HepG2 (cell line): ENCODE results near the gene IZUMO2. TPM values are rescaled to one million over a fixed set of nuclear protein-coding genes. Genes with fewer than 3 reads are reported as not detected.

ENCODE experiments used
- AFF4 ChIP-seq: sonication (generic); formaldehyde crosslinking; IDR thresholded peaks from 2 replicates; pipeline ENCODE4 v1.4.0; 2020; ENCODE audit warnings: missing genetic modification reagents
- ARID2 ChIP-seq: sonication (generic); formaldehyde crosslinking; IDR thresholded peaks from 2 replicates; pipeline ENCODE4 v1.8.1; 2022; ENCODE audit warnings: mild to moderate bottlenecking, missing genetic modification reagents, borderline replicate concordance
- ETV5 ChIP-seq: IDR thresholded peaks from 2 replicates; pipeline ENCODE4 v1.6.1; 2018; ENCODE audit warnings: missing biosample characterization, missing genetic modification reagents, inconsistent platforms, borderline replicate concordance
- FOSL2 ChIP-seq: sonication (generic); formaldehyde crosslinking; IDR thresholded peaks from 2 replicates; pipeline ENCODE4 v1.4.0; 2020; ENCODE audit warnings: missing genetic modification reagents
- HIVEP1 ChIP-seq: sonication (generic); formaldehyde crosslinking; IDR thresholded peaks from 2 replicates; pipeline ENCODE4 v1.4.0; 2020; ENCODE audit warnings: mild to moderate bottlenecking, missing genetic modification reagents
- NFKB2 ChIP-seq: sonication (generic); formaldehyde crosslinking; IDR thresholded peaks from 2 replicates; pipeline ENCODE4 v1.4.0; 2020; ENCODE audit warnings: missing genetic modification reagents, borderline replicate concordance
- NR1H2 ChIP-seq: sonication (generic); formaldehyde crosslinking; IDR thresholded peaks from 2 replicates; pipeline ENCODE4 v1.8.1; 2022; ENCODE audit warnings: low read depth, missing genetic modification reagents, borderline replicate concordance
- NR2F2 ChIP-seq: IDR thresholded peaks from 2 replicates; pipeline ENCODE4 v1.6.1; 2012; ENCODE audit warnings: low read depth, inconsistent platforms, borderline replicate concordance
- PHF5A ChIP-seq: IDR thresholded peaks from one replicate; pipeline ENCODE4 v1.6.1; 2018; ENCODE audit warnings: low read depth, missing genetic modification reagents; ENCODE audit not compliant: unreplicated experiment
- RARA ChIP-seq: IDR thresholded peaks from 2 replicates; pipeline ENCODE4 v1.6.1; 2016; ENCODE audit warnings: missing genetic modification reagents, missing compliant biosample characterization
- ZBTB43 ChIP-seq: sonication (generic); formaldehyde crosslinking; conservative IDR thresholded peaks from 2 replicates; pipeline ENCODE4 v1.4.0; 2020; ENCODE audit warnings: missing genetic modification reagents
- ZNF552 ChIP-seq: sonication (generic); formaldehyde crosslinking; IDR thresholded peaks from 2 replicates; pipeline ENCODE4 v1.9.0; 2022; ENCODE audit warnings: missing genetic modification reagents, mild to moderate bottlenecking, borderline replicate concordance
- ZNF558 ChIP-seq: sonication (generic); formaldehyde crosslinking; IDR thresholded peaks from 2 replicates; pipeline ENCODE4 v1.9.0; 2022; ENCODE audit warnings: mild to moderate bottlenecking, missing genetic modification reagents, borderline replicate concordance
- ZNF609 ChIP-seq: sonication (generic); formaldehyde crosslinking; IDR thresholded peaks from 2 replicates; pipeline ENCODE4 v1.4.0; 2020; ENCODE audit warnings: mild to moderate bottlenecking, missing genetic modification reagents, borderline replicate concordance
- ZNF652 ChIP-seq: IDR thresholded peaks from 2 replicates; pipeline ENCODE4 v1.6.1; 2016; ENCODE audit warnings: low read depth, borderline replicate concordance
- ZNF710 ChIP-seq: sonication (generic); formaldehyde crosslinking; IDR thresholded peaks from 2 replicates; pipeline ENCODE4 v1.5.0; 2020; ENCODE audit warnings: mild to moderate bottlenecking, missing genetic modification reagents, borderline replicate concordance
- polyA plus RNA-seq, 8 experiments: library from polyadenylated mRNA; depleted of rRNA in 3 of 8; stranded (reverse) in 7 of 8; unstranded in 1 of 8; fragments of >200 nt; fragmentation: Illumina TruSeq in 4 of 8; extraction: Trizol in 4 of 8; gene quantifications; 2 replicates each; pipeline versions ENCODE4 v1.2.1 to v1.2.3, GENCODE V29; 2011 to 2016; ENCODE audit warnings: low read depth in 4 of 8, missing spikeins in 1 of 8, mixed read lengths in 1 of 8; ENCODE audit not compliant: insufficient read depth in 1 of 8
- total RNA-seq, 5 experiments: library from RNA; depleted of rRNA; stranded (reverse); fragments of >200 nt; fragmentation: Illumina TruSeq; extraction: Trizol; gene quantifications; 2 replicates each; pipeline ENCODE4 v1.2.3, GENCODE V29; 2016; ENCODE audit warnings: low read depth in 1 of 5

IZUMO2 gene
- total and polyA plus RNA-seq, 2 of the 13 experiments (the other 11 are each of a cell fraction or from before 2014, with no cell fraction given), result not detected

GRCh38 chr19:50204811-50205675, 42.0 kb upstream of the IZUMO2 start (continued):
- TF ChIP-seq ZNF710, result no peak
- TF ChIP-seq ZBTB43, result no peak
- no peak for TF ChIP-seq ETV5
- TF ChIP-seq RARA (CRISPR knock-in tag), result peak; percentile 7; the same call in 1 of the 2 replicates
- 0 out of 2 replicates have a peak, but pooled peaks have one; percentile 29 for TF ChIP-seq FOSL2 (CRISPR knock-in tag)
- TF ChIP-seq ZNF652 (CRISPR knock-in tag), result no peak
- TF ChIP-seq NR1H2 (CRISPR knock-in tag), result no peak
- TF ChIP-seq ZNF552 (CRISPR knock-in tag), result no peak
- TF ChIP-seq ZNF609 (CRISPR knock-in tag), result peak; percentile 25; the same call in 1 of the 2 replicates
- no peak for TF ChIP-seq NR2F2
- TF ChIP-seq ZNF558 (CRISPR knock-in tag), result no peak
- no peak for TF ChIP-seq AFF4 (CRISPR knock-in tag)
- no peak for TF ChIP-seq HIVEP1
- TF ChIP-seq PHF5A (CRISPR knock-in tag), result no peak
- no peak for TF ChIP-seq ARID2 (CRISPR knock-in tag)
- no peak for TF ChIP-seq NFKB2
